HCT116 (cell line): ENCODE results near the gene DPYSL5. TPM values are rescaled to one million over a fixed set of nuclear protein-coding genes. Genes with fewer than 3 reads are reported as not detected.

Experiments used
- ATAC-seq: fragments of 200-7000 bp; cut with Tn5 transposase; 2 replicates; pipeline ENCODE4 v1.9.1; 2020; ENCODE audit warnings: mild to moderate bottlenecking, moderate library complexity
- BruUV-seq: library from RNA; stranded (reverse); fragments of 400-500 nt; replicated peaks from 2 replicates; lab custom pipeline; 2021; lab: Mats Ljungman, UMichigan
- CTCF ChIA-PET: fragments of 300-600 bp; sonication (Branson Sonifier 250); formaldehyde crosslinking; loops from one replicate; lab custom pipeline; 2021; ENCODE audit warnings: antibody characterized with exemption; lab: Charles Lee
- POLR2A ChIA-PET: fragments of 300-600, 350-600 bp; sonication (Branson Sonifier 250); formaldehyde crosslinking; loops from one replicate; lab custom pipeline; 2021; ENCODE audit warnings: antibody characterized with exemption; lab: Charles Lee
- RAD21 ChIA-PET, 2 experiments: fragments of 300-600 bp; sonication (Branson Sonifier 250); formaldehyde crosslinking; loops; one replicate each; lab custom pipeline; 2023; ENCODE audit warnings: low total read pairs in 2 of 2; ENCODE audit not compliant: uncharacterized antibody in 2 of 2, unreplicated experiment in 2 of 2, low non-redundant PET in 1 of 2; lab: Charles Lee
- DNase-seq: peaks from one replicate; pipeline ENCODE4 v3.0.0-alpha.2; 2010; ENCODE audit warnings: low read depth, low spot score
- H2AFZ ChIP-seq: fragments of 200-600 bp; shearing (Covaris generic), sonication (generic); 2 replicates; pipeline ENCODE4 v1.6.1; 2017; ENCODE audit warnings: low read depth, mixed run types, mixed read lengths, antibody characterized with exemption, low read length; ENCODE audit not compliant: poor library complexity, severe bottlenecking
- H3K27ac ChIP-seq: 2 replicates; pipeline ENCODE4 v1.5.1; 2012; ENCODE audit warnings: low read depth, low read length
- H3K27me3 ChIP-seq: fragments of 200-600 bp; sonication (generic); 2 replicates; pipeline ENCODE4 v1.6.1; 2016; ENCODE audit warnings: mixed run types, low read length, mixed read lengths; ENCODE audit not compliant: insufficient read depth
- H3K36me3 ChIP-seq, 2 experiments: fragments of 200-500 bp in 1 of 2; fragments of 200-600 bp in 1 of 2; sonication (Bioruptor generic) in 1 of 2; sonication (generic) in 1 of 2; 2 replicates each; pipeline versions ENCODE4 v1.5.1 to v1.6.1; 2014 to 2016; ENCODE audit warnings: low read length in 2 of 2, inconsistent platforms in 1 of 2, mixed read lengths in 1 of 2, mixed run types in 1 of 2; ENCODE audit not compliant: insufficient read depth in 2 of 2, control insufficient read depth in 1 of 2
- H3K4me1 ChIP-seq, 2 experiments: fragments of 200-600 bp in 1 of 2; sonication (generic) in 1 of 2; 2 replicates each; pipeline versions ENCODE4 v1.5.1 to v1.6.1; 2012 to 2017; ENCODE audit warnings: low read length in 2 of 2, inconsistent platforms in 1 of 2, mild to moderate bottlenecking in 1 of 2, mixed read lengths in 1 of 2, mixed run types in 1 of 2, moderate library complexity in 1 of 2; ENCODE audit not compliant: insufficient read depth in 2 of 2, control insufficient read depth in 1 of 2
- H3K4me2 ChIP-seq: fragments of 200-600 bp; sonication (generic); 2 replicates; pipeline ENCODE4 v1.6.1; 2017; ENCODE audit warnings: mixed run types, low read length, mixed read lengths
- H3K4me3 ChIP-seq, 2 experiments: fragments of 200-600 bp in 1 of 2; sonication (generic) in 1 of 2; replicated peaks in 1 of 2; 2 replicates each; pipeline ENCODE4 v1.5.1; 2011 to 2016; ENCODE audit warnings: low read length in 2 of 2, control low read depth in 1 of 2, low read depth in 1 of 2, mild to moderate bottlenecking in 1 of 2, mixed read lengths in 1 of 2, mixed run types in 1 of 2
- H3K79me2 ChIP-seq: fragments of 200-600 bp; sonication (generic); 2 replicates; pipeline ENCODE4 v1.6.1; 2017; ENCODE audit warnings: mild to moderate bottlenecking, mixed run types, low read length, moderate library complexity, mixed read lengths; ENCODE audit not compliant: insufficient read depth
- H3K9ac ChIP-seq: fragments of 200-600 bp; sonication (generic); 2 replicates; pipeline ENCODE4 v1.6.1; 2016; ENCODE audit warnings: low read length, mixed read lengths
- H3K9me2 ChIP-seq: fragments of 200-600 bp; sonication (generic), shearing (Covaris generic); 2 replicates; pipeline ENCODE4 v1.6.1; 2017; ENCODE audit warnings: mixed run types, mild to moderate bottlenecking, moderate library complexity; ENCODE audit not compliant: insufficient read depth
- H3K9me3 ChIP-seq, 2 experiments: fragments of 200-500 bp in 1 of 2; fragments of 200-600 bp in 1 of 2; sonication (Bioruptor generic) in 1 of 2; sonication (generic) in 1 of 2; 2 replicates each; pipeline ENCODE4 v1.6.1; 2014 to 2017; ENCODE audit warnings: low read length in 2 of 2, mixed read lengths in 2 of 2, inconsistent platforms in 1 of 2, low read depth in 1 of 2, mild to moderate bottlenecking in 1 of 2, mixed run types in 1 of 2, moderate library complexity in 1 of 2; ENCODE audit not compliant: control insufficient read depth in 1 of 2, insufficient read depth in 1 of 2
- H4K20me1 ChIP-seq: fragments of 200-600 bp; sonication (generic), shearing (Covaris generic); 2 replicates; pipeline ENCODE4 v1.6.1; 2017; ENCODE audit warnings: mixed run types, mild to moderate bottlenecking, moderate library complexity; ENCODE audit not compliant: insufficient read depth
- CEBPB ChIP-seq: IDR thresholded peaks from 2 replicates; pipeline ENCODE4 v1.6.1; 2012; ENCODE audit warnings: low read depth
- EGR1 ChIP-seq: IDR thresholded peaks from 2 replicates; pipeline ENCODE4 v1.6.1; 2012; ENCODE audit warnings: low read depth
- ELF1 ChIP-seq: IDR thresholded peaks from 2 replicates; pipeline ENCODE4 v1.6.1; 2012; ENCODE audit warnings: low read depth, borderline replicate concordance
- EZH2phosphoT487 ChIP-seq: fragments of 200-600 bp; IDR thresholded peaks from 2 replicates; pipeline ENCODE4 v1.6.1; 2018; ENCODE audit warnings: antibody characterized with exemption, borderline replicate concordance
- JUND ChIP-seq: IDR thresholded peaks from 2 replicates; pipeline ENCODE4 v1.6.1; 2012
- POLR2A ChIP-seq: IDR thresholded peaks from 2 replicates; pipeline ENCODE4 v1.7.0; 2011; ENCODE audit warnings: borderline replicate concordance; ENCODE audit not compliant: insufficient read depth, insufficient read length; ENCODE audit errors: extremely low read depth
- POLR2AphosphoS5 ChIP-seq: IDR thresholded peaks from 2 replicates; pipeline ENCODE4 v1.6.1; 2011; ENCODE audit warnings: mild to moderate bottlenecking, low read depth, low read length, moderate library complexity
- RAD21 ChIP-seq: IDR thresholded peaks from 2 replicates; pipeline ENCODE4 v1.6.1; 2012; ENCODE audit warnings: low read depth, mild to moderate bottlenecking
- SIN3A ChIP-seq: IDR thresholded peaks from 2 replicates; pipeline ENCODE4 v1.6.1; 2012; ENCODE audit warnings: low read depth
- SP1 ChIP-seq: IDR thresholded peaks from 2 replicates; pipeline ENCODE4 v1.6.1; 2012; ENCODE audit warnings: low read depth
- SRF ChIP-seq: IDR thresholded peaks from 2 replicates; pipeline ENCODE4 v1.6.1; 2012; ENCODE audit warnings: low read depth
- TCF7L2 ChIP-seq: IDR thresholded peaks from 2 replicates; pipeline ENCODE4 v1.7.0; 2011; ENCODE audit warnings: borderline replicate concordance, inconsistent platforms; ENCODE audit not compliant: insufficient read depth, insufficient read length; ENCODE audit errors: extremely low read depth
- ZFX ChIP-seq: fragments of 450-650 bp; IDR thresholded peaks from 2 replicates; pipeline ENCODE4 v1.6.1; 2017
- ZNF274 ChIP-seq: fragments of 200-500 bp; sonication (Bioruptor generic); IDR thresholded peaks from 2 replicates; pipeline ENCODE4 v1.6.1; 2014; ENCODE audit warnings: mild to moderate bottlenecking, low read depth, low read length, inconsistent platforms
- intact Hi-C: fragments of 100-400 bp; cut with micrococcal nuclease; formaldehyde crosslinking; loops from 2 replicates; pipeline ENCODE4 v1.10.0; 2022
- total RNA-seq: library from RNA; stranded (reverse); gene quantifications from one replicate; pipeline ENCODE4 v1.2.1, GENCODE V29; 2021; ENCODE audit not compliant: unreplicated experiment
- TF ChIP-seq, protein P1 (sequence below), 3 experiments: fragments of 200-600 bp in 1 of 3; sonication (generic) in 1 of 3; IDR thresholded peaks in 2 of 3; conservative IDR thresholded peaks in 1 of 3; 2 replicates each; pipeline ENCODE4 v1.5.1; 2012 to 2017; ENCODE audit warnings: low read depth in 2 of 3, low read length in 2 of 3, antibody characterized with exemption in 1 of 3, borderline replicate concordance in 1 of 3, control low read depth in 1 of 3, mild to moderate bottlenecking in 1 of 3, mixed read lengths in 1 of 3, mixed run types in 1 of 3, moderate library complexity in 1 of 3; ENCODE audit not compliant: insufficient read depth in 1 of 3
- TF ChIP-seq, protein P2 (sequence below): IDR thresholded peaks from 2 replicates; pipeline ENCODE4 v1.6.1; 2012
- TF ChIP-seq, protein P3 (sequence below): IDR thresholded peaks from 2 replicates; pipeline ENCODE4 v1.6.1; 2011; ENCODE audit warnings: mild to moderate bottlenecking, low read length, moderate library complexity; ENCODE audit not compliant: insufficient replicate concordance; ENCODE audit errors: extremely low read depth
- TF ChIP-seq, protein P4 (sequence below): IDR thresholded peaks from 2 replicates; pipeline ENCODE4 v1.6.1; 2012; ENCODE audit warnings: low read depth

DPYSL5 gene
- total RNA-seq, 1 experiment from 2014 or later = 8.4 TPM

DNA sequence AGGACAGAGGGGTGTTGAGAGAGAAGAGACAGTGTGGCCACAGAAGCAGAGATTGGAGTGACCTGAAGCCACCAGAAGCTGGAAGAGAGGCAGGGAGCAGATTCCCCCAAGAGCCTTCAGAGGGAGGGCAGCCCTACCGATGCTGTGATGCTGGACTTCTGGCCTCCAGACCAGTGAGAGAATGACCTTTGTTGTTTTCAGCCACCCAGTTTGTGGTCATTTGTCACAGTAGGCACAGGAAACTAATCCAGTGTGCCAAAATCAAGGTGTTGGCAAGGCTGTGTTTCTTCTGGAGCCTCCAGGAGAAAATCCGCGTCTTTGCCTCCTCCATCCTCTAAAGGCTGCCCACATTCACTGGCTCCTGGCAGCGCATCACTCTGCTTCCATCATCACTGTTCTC lies 137.9 kb downstream of the DPYSL5 start:
- Histone ChIP-seq H3K9me3 (no peaks in the 10 kb centered on the region), H3K27ac (no peak overlapping the region), H3K4me3 (no peak overlapping the region), H3K27me3 (no peaks in the 10 kb centered on the region), H3K36me3 (no peaks in the 10 kb centered on the region), H3K79me2 (no peaks in the 10 kb centered on the region), H4K20me1 (no peaks in the 10 kb centered on the region), H2AFZ (no peak overlapping the region), H3K9me2 (no peaks in the 10 kb centered on the region), H3K4me1 (peaks cover 21 to 40% of the 10 kb centered on the region in 2 experiments), H3K9ac (no peak overlapping the region), H3K4me2 (no peak overlapping the region)
- no TSS peak for BruUV-seq
- DNase-seq (no peak), ATAC-seq (no peak)
- ChIA-PET POLR2A (no interaction called here), CTCF (no interaction called here), RAD21 (no interaction called here)
- intact Hi-C loops = no loop called here
- no peak for TF ChIP-seq CEBPB
- no peak for TF ChIP-seq ZFX
- TF ChIP-seq POLR2A = no peak
- TF ChIP-seq RAD21 = no peak
- TF ChIP-seq POLR2AphosphoS5 = no peak
- TF ChIP-seq EGR1 = no peak
- TF ChIP-seq, protein P1, sequence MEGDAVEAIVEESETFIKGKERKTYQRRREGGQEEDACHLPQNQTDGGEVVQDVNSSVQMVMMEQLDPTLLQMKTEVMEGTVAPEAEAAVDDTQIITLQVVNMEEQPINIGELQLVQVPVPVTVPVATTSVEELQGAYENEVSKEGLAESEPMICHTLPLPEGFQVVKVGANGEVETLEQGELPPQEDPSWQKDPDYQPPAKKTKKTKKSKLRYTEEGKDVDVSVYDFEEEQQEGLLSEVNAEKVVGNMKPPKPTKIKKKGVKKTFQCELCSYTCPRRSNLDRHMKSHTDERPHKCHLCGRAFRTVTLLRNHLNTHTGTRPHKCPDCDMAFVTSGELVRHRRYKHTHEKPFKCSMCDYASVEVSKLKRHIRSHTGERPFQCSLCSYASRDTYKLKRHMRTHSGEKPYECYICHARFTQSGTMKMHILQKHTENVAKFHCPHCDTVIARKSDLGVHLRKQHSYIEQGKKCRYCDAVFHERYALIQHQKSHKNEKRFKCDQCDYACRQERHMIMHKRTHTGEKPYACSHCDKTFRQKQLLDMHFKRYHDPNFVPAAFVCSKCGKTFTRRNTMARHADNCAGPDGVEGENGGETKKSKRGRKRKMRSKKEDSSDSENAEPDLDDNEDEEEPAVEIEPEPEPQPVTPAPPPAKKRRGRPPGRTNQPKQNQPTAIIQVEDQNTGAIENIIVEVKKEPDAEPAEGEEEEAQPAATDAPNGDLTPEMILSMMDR (IDR thresholded peaks at IDR 0.05 in 2 of 3, conservative IDR thresholded peaks at IDR 0.05 in 1 of 3; ENCODE audit: borderline replicate concordance in 1 of 3, insufficient read depth in 1 of 3, low read depth in 2 of 3, low read length in 2 of 3) = no peak
- no peak for TF ChIP-seq SIN3A
- no peak for TF ChIP-seq ELF1
- TF ChIP-seq, protein P2, sequence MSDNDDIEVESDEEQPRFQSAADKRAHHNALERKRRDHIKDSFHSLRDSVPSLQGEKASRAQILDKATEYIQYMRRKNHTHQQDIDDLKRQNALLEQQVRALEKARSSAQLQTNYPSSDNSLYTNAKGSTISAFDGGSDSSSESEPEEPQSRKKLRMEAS = no peak
- no peak for TF ChIP-seq SRF
- no peak for TF ChIP-seq JUND
- TF ChIP-seq TCF7L2 = no peak
- no peak for TF ChIP-seq EZH2phosphoT487
- TF ChIP-seq SP1 = no peak
- TF ChIP-seq, protein P3, sequence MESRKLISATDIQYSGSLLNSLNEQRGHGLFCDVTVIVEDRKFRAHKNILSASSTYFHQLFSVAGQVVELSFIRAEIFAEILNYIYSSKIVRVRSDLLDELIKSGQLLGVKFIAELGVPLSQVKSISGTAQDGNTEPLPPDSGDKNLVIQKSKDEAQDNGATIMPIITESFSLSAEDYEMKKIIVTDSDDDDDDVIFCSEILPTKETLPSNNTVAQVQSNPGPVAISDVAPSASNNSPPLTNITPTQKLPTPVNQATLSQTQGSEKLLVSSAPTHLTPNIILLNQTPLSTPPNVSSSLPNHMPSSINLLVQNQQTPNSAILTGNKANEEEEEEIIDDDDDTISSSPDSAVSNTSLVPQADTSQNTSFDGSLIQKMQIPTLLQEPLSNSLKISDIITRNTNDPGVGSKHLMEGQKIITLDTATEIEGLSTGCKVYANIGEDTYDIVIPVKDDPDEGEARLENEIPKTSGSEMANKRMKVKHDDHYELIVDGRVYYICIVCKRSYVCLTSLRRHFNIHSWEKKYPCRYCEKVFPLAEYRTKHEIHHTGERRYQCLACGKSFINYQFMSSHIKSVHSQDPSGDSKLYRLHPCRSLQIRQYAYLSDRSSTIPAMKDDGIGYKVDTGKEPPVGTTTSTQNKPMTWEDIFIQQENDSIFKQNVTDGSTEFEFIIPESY = no peak
- no peak for TF ChIP-seq ZNF274
- TF ChIP-seq, protein P4, sequence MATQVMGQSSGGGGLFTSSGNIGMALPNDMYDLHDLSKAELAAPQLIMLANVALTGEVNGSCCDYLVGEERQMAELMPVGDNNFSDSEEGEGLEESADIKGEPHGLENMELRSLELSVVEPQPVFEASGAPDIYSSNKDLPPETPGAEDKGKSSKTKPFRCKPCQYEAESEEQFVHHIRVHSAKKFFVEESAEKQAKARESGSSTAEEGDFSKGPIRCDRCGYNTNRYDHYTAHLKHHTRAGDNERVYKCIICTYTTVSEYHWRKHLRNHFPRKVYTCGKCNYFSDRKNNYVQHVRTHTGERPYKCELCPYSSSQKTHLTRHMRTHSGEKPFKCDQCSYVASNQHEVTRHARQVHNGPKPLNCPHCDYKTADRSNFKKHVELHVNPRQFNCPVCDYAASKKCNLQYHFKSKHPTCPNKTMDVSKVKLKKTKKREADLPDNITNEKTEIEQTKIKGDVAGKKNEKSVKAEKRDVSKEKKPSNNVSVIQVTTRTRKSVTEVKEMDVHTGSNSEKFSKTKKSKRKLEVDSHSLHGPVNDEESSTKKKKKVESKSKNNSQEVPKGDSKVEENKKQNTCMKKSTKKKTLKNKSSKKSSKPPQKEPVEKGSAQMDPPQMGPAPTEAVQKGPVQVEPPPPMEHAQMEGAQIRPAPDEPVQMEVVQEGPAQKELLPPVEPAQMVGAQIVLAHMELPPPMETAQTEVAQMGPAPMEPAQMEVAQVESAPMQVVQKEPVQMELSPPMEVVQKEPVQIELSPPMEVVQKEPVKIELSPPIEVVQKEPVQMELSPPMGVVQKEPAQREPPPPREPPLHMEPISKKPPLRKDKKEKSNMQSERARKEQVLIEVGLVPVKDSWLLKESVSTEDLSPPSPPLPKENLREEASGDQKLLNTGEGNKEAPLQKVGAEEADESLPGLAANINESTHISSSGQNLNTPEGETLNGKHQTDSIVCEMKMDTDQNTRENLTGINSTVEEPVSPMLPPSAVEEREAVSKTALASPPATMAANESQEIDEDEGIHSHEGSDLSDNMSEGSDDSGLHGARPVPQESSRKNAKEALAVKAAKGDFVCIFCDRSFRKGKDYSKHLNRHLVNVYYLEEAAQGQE = no peak
